DMS153 treated with DMSO at 0.1 percent for 48 hours (cell line): ENCODE data around the gene C1QTNF1.
"Not testable (repeated sequence)": the region's sequence is repeated elsewhere in the genome, so short reads cannot be mapped to it uniquely, and the experiment has no call there.

ENCODE experiments used
- DNase-seq: peaks from one replicate; lab custom pipeline; 2025; ENCODE audit not compliant: unreplicated experiment; lab: John Stamatoyannopoulos, UW

C1QTNF1 gene

DNA sequence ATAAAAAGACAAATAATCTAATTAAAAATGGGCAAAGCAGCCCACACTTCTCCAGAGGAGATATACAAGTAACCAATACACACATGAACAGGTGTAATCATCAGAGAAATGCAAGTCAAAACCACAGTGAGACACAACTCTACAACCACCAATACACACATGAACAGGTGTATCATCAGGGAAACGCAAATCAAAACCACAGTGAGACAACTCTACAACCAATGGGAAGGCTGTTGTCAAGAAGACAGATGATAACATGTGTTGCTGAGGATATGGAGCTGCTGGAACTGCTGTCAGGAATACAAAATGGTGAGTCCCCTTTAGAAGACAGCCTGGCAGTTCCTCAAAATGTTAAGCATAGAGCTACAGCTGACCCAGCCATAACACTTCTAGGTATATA lies 28.2 kb downstream of the C1QTNF1 start:
- DNase-seq, result no peak

DNA sequence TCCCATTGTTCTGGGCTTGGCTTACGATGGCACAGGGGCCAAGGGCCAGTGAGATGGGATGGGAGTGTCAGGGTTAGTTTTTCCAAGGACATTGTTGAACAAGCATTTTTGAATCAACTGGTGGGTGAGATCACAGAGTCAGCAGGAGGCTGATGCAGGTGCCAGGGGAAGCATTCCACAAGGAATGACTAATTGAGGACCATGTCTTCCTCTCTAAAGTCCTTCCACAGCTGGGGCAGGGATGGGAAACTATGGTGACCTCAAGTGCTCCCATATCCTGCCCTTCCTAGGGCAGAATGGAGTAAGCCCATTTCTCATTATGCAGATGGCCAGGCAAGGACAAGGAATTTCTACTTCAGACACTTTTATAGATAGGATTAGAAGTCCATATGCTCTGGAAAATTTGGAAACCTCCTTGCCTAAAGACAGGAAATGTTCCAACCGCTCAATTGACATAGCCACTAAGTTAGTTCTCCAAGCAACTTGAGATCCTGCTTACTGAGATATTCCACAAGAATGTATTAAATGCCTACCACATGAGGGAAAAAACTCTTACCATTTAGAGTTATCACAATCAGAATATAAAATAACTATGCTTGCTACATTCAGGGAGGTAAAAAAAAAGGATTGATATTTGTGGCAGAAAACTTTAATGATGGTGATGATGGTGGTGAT lies 29.4 kb downstream of the C1QTNF1 start:
- no peak for DNase-seq

GRCh38 chr17:79054200-79054960 lies 30.4 kb downstream of the C1QTNF1 start:
- DNase-seq, result no peak

DNA sequence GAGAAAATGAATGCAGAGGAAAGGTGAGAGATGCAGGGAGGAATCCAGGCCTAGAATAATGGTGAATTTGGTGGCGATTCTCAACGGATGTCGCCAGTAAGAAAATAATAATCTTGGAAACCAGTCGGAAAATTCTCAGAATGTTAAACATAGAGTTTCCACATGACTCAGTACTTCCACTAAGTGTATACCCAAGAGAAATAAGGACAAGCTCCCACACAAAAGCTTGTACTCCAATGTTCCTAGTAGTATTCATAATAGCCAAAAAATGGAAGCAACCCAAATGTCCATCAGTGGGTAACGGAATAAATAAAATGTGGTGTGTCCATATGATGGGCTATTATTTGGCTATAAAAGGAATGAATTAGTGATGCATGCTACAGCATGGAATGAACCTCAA lies 31.2 kb downstream of the C1QTNF1 start:
- DNase-seq, result no peak

GRCh38 chr17:79057737-79058385 lies 33.9 kb downstream of the C1QTNF1 start:
- DNase-seq, result no peak

DNA sequence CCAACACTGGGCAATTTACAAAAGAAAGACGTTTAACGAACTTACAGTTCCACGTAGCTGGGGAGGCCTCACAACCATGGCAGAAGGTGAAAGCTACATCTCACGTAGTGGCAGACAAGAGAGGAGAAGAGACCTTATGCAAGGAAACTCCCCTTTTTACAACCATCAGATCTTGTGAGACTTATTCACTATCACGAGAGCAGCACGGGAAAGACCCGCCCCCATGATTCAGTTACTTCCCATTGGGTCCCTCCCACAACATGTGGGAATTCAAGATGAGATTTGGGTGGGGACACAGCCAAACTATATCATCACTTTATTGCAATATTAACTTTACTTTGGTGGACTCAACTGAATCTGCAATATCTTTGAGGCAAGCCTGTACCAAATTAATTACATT lies 38.7 kb downstream of the C1QTNF1 start:
- DNase-seq, result no peak

DNA sequence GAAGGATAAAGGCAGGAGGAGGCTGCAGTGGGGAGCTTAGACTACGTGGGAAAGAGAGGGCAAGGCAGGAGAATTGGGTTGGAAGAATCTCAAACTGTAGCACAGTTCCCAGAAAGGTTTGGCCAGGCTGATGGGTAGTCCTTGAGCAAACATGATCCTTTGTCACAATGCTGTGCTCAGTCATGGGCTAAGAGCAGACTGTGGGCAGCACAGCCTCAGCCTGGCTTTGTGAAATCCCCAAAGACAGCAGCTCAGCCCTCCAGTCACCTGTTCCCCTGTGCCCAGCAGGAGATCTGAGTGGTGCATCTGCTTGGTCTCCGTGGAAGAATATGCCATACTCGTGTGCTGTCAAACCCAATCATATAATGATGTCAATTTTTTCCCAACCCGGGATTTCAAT lies 40.1 kb downstream of the C1QTNF1 start:
- DNase-seq, result no peak

DNA sequence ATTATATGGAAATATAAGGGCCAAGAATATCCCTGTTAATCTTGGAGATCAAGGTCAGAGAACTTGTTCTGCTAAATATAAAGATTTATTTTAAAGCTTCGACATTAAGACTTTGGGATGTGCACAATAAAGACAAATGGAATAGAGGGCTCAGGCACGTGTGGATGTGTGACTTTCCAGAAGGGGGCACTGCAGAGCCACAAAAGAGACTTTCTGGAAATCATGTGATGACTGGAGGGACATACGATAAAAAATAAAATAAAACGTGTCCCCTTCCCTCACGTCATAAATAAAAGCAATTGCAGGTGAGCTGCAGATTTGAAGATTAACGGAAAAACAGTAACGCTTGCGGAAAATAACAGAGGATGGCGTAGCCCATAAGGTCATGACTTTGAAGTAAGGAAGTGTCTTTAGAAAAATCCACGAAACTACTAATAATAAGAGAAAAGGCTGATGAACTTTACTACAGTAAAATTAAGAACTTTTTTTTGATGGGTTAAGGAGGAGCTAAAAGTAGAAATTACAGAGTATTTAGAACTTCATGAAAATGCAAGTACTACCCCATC lies 41.2 kb downstream of the C1QTNF1 start:
- DNase-seq, result no peak

DNA sequence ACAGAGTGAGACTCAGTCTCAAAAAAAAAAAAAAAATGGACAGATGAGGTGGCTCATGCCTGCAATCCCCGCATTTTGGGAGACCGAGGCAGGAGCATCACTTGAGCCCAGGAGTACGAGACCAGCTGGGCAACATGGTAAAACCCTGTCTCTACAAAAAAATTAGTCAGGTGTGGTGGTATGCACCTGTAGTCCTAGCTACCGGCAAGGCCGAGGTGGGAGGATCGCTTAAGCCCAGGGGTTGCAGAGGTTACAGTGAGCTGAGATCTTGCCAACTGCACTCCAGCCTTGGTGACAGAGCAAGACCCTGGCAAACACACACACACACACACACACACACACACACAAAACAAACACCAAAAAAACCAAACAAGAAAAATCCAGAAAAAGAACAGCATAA lies 43.0 kb downstream of the C1QTNF1 start:
- DNase-seq, result no peak

DNA sequence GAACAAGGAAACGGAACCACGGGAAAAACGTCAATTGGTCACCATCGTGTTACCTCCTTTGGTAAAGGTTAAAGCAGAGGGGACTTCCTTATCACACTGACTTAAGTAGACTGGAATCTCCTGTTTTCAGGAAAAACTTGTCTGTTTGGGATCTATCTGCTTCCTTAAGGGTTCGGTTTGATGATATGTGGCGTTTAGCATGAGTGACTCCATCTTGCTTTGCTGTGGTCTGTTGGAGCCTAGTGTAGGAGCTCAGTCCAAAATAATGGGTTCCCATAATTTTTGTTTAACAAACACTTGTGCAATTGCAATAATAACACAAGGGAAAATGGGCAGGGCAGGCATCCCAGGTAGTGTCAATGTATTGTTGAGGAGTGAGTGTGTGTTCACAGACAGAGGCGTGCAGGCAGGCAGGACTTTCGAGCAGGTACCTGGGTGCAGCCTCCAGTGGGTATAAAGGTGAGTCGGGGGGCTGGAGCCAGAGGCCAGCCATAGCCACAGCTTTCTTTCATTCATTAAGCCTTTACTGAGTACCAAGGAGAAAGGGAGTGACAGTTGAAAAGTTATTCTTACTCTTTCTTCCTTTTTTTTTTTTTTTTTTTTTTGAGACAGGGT lies 46.4 kb downstream of the C1QTNF1 start:
- DNase-seq, result no peak

DNA sequence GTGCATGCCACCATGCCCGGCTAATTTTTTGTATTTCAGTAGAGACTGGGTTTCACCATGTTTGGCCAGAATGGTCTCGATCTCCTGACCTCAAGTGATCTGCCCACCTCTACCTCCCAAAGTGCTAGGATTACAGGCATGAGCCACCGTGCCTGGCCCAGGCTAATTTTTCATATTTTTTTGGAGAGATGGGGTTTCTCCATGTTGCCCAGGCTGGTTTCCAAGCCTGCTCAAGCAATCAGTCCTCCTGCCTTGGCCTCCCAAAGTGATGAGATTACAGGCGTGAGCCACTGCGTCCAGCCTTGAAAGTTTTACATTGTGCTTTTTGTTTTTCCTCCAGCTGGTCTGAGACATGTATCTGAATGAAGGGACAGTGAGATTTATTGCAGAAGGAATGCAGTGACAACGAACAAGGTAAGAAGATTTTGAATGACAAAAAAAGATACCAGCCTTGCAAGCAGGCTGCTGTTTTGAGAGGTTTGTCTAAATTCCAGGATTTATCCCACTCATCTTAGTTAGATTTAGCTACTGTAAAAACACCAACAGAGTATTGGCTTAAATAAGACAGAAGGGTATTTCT lies 47.3 kb downstream of the C1QTNF1 start:
- no peak for DNase-seq

GRCh38 chr17:79072544-79072943 lies 48.6 kb downstream of the C1QTNF1 start:
- DNase-seq, result no peak

DNA sequence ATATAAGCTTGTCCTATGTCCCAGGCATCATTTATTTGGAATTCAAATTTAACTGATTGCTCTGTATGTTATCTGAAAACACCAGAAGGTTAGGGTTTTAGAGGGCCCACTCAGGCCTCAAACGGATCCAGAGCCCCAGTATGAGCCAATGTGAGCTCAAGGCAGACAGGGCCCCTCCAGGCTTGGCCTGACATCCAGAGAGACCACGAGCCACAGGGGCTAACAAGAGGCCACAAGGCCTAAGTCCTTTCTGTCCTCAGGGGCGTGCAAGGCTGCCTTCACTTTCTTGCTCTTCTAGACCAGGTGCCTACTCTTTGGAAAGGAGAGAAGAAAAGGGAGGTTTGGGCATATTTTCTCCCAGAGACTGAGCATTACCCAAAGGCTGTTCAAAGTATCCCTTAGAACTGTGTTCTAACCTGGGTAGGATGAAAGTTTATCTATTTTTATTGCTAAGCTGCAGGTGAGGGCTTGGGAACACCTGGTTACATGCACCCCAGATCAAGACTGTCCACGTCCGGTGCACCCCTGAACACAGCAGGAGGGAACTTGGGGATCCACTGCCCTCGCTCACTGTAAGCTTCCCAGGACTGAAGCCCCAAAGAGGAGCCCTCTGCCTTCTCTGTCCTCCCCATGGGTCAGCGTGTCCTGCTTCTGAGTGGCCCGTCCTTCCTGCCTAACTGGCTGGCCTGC lies 49.2 kb downstream of the C1QTNF1 start:
- no peak for DNase-seq

- no peak for DNase-seq
Observed at GRCh38 chr17:79073706-79074088, 49.7 kb downstream of the C1QTNF1 start.

GRCh38 chr17:79074121-79074648 lies 50.2 kb downstream of the C1QTNF1 start:
- not testable (repeated sequence) for DNase-seq

GRCh38 chr17:79074649-79075445 lies 50.9 kb downstream of the C1QTNF1 start, which contains the start of gene ENGASE:
TSS of gene ENGASE (plus strand) at chr17:79074824. CDS start at chr17:79074945, 121 bp downstream.
- DNase-seq, result peak; percentile 90

- DNase-seq, result no peak
Observed at GRCh38 chr17:79075446-79075750, 51.4 kb downstream of the C1QTNF1 start.

DNA sequence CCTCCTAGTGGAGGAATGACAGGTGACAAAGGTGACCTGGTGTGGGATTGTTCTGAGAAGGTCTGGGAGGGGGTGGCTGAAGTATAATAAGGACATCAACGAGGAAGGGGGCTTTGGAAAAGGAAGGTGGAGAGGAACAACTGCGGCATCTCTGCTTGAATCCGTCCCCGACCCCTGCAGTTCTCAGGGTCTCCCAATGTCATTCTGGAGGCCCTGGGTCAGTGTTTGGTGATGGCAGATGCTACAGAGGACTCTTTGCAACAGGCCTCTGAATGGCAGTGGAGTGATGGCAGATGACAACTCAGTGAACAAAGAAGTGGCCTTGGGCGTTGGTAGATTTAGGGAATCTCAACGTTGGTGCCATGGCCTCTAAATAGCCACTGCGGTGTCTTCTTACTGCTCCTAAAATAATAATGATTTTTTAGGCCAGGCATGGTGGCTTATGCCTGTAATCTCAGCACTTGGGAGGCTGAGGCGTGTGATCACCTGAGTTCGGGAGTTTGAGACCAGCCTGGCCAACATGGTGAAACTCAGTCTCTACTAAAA lies 52.0 kb downstream of the C1QTNF1 start:
- no peak for DNase-seq

DNA sequence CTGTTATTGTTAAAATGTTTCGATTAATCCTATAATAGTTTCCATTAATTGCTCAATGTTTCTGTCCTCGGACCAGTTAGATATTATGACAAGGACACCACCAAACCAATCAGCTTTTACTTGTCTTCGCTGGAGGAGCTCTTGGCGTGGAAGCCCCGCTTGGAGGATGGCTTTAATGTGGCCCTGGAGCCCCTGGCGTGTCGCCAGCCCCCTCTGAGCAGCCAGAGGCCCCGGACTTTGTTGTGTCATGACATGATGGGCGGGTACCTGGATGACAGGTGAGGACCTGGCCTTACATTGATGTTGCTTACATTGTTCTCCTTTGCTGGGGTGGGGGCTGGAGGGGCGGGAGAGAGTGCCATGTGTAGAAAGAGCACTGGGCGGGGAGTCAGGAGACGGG lies 53.6 kb downstream of the C1QTNF1 start:
- DNase-seq, result no peak
